ENCODE data around the gene ARFGEF2. TPM values are rescaled to one million over a fixed set of nuclear protein-coding genes. Genes with fewer than 3 reads are reported as not detected.

ARFGEF2 gene
- total RNA-seq, 1 donor from 2014 or later = 18.3 TPM

DNA sequence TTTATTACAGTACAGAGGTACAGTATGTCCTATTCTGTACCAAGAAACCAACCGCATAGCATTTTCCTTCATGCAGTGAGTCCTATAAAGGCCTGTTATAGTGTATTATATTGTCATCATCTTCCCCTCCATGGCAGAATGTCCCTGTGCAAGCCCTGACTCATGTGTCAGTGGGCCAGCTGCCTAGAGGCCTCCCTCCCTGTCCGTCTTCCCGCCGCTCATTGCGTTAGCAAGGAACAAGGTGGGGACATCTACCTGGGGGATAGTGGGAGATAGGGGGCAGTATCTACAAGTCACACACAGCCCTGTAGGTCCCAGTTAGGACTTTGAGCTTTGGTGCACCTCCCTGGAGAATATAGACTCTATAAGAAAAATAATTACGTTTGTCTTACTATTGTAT, 27.1 kb downstream of the ARFGEF2 start:
- Histone ChIP-seq H3K9ac (ENCODE audit: low read depth in 1 of 3, low read length in 3 of 3) (no peak overlapping the region), H3K4me3 (ENCODE audit: low read length in 3 of 3) (no peak overlapping the region), H3K36me3 (ENCODE audit: control insufficient read depth in 3 of 3, insufficient read depth in 3 of 3, low read length in 3 of 3) (peaks cover 27 to 56% (median 56%) of the 10 kb centered on the region in 3 donors), H3K27ac (ENCODE audit: low read depth, low read length) (no peak overlapping the region), H3K4me1 (ENCODE audit: control insufficient read depth in 3 of 3, insufficient read depth in 3 of 3, low read length in 3 of 3) (peaks cover 0 to 6% (median 4%) of the 10 kb centered on the region in 3 donors), H3K9me3 (ENCODE audit: control insufficient read depth in 3 of 3, low read length in 3 of 3) (no peaks in the 10 kb centered on the region), H3K27me3 (ENCODE audit: control insufficient read depth in 3 of 3, insufficient read depth in 3 of 3, low read length in 3 of 3) (no peaks in the 10 kb centered on the region)

GRCh38 chr20:48949304-48950170, 28.0 kb downstream of the ARFGEF2 start:
- no peak overlapping the region for H3K27ac ChIP-seq (ENCODE audit: low read depth, low read length)
- peaks cover 32 to 58% (median 56%) of the 10 kb centered on the region in 3 donors for H3K36me3 ChIP-seq (ENCODE audit: control insufficient read depth in 3 of 3, insufficient read depth in 3 of 3, low read length in 3 of 3)
- no peak overlapping the region for H3K9ac ChIP-seq (ENCODE audit: low read depth in 1 of 3, low read length in 3 of 3)
- peaks cover 0 to 6% (median 4%) of the 10 kb centered on the region in 3 donors for H3K4me1 ChIP-seq (ENCODE audit: control insufficient read depth in 3 of 3, insufficient read depth in 3 of 3, low read length in 3 of 3)
- H3K4me3 ChIP-seq (ENCODE audit: low read length in 3 of 3) = no peak overlapping the region
- no peaks in the 10 kb centered on the region for H3K9me3 ChIP-seq (ENCODE audit: control insufficient read depth in 3 of 3, low read length in 3 of 3)
- no peaks in the 10 kb centered on the region for H3K27me3 ChIP-seq (ENCODE audit: control insufficient read depth in 3 of 3, insufficient read depth in 3 of 3, low read length in 3 of 3)

GRCh38 chr20:48951041-48951440, 29.5 kb downstream of the ARFGEF2 start:
- Histone ChIP-seq H3K4me1 (ENCODE audit: control insufficient read depth in 3 of 3, insufficient read depth in 3 of 3, low read length in 3 of 3) (peaks cover 0 to 1% (median 1%) of the 10 kb centered on the region in 3 donors), H3K9ac (ENCODE audit: low read depth in 1 of 3, low read length in 3 of 3) (no peak overlapping the region), H3K4me3 (ENCODE audit: low read length in 3 of 3) (no peak overlapping the region), H3K27me3 (ENCODE audit: control insufficient read depth in 3 of 3, insufficient read depth in 3 of 3, low read length in 3 of 3) (no peaks in the 10 kb centered on the region), H3K9me3 (ENCODE audit: control insufficient read depth in 3 of 3, low read length in 3 of 3) (no peaks in the 10 kb centered on the region), H3K27ac (ENCODE audit: low read depth, low read length) (no peak overlapping the region), H3K36me3 (ENCODE audit: control insufficient read depth in 3 of 3, insufficient read depth in 3 of 3, low read length in 3 of 3) (peaks cover 41 to 63% (median 62%) of the 10 kb centered on the region in 3 donors)

GRCh38 chr20:48951646-48952045, 30.1 kb downstream of the ARFGEF2 start:
- no peaks in the 10 kb centered on the region for H3K27me3 ChIP-seq (ENCODE audit: control insufficient read depth in 3 of 3, insufficient read depth in 3 of 3, low read length in 3 of 3)
- H3K4me1 ChIP-seq (ENCODE audit: control insufficient read depth in 3 of 3, insufficient read depth in 3 of 3, low read length in 3 of 3) = no peaks in the 10 kb centered on the region
- H3K9ac ChIP-seq (ENCODE audit: low read depth in 1 of 3, low read length in 3 of 3) = peak overlapping the region in 1 of 3 donors; percentile 37
- no peaks in the 10 kb centered on the region for H3K9me3 ChIP-seq (ENCODE audit: control insufficient read depth in 3 of 3, low read length in 3 of 3)
- no peak overlapping the region for H3K27ac ChIP-seq (ENCODE audit: low read depth, low read length)
- H3K36me3 ChIP-seq (ENCODE audit: control insufficient read depth in 3 of 3, insufficient read depth in 3 of 3, low read length in 3 of 3) = peaks cover 41 to 66% (median 64%) of the 10 kb centered on the region in 3 donors
- no peak overlapping the region for H3K4me3 ChIP-seq (ENCODE audit: low read length in 3 of 3)

DNA sequence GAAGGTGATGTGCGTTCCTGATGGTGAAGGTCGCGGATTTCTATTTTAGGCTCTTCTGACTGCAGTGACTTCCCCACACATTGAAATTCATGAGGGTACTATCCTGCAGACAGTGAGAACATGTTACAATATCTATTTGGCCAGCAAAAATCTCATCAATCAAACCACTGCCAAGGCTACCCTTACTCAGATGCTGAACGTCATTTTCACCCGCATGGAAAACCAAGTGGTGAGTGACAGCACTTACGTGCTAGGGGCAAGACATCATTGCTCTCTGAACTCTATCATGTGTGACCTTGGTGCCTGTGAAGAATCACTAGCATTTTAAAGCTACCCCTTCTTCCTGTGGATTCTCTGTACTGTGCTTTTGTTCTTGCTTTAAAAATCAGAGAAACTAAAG, 31.1 kb downstream of the ARFGEF2 start:
- H3K36me3 ChIP-seq (ENCODE audit: control insufficient read depth in 3 of 3, insufficient read depth in 3 of 3, low read length in 3 of 3) = peaks cover 45 to 74% (median 74%) of the 10 kb centered on the region in 3 donors
- no peak overlapping the region for H3K27ac ChIP-seq (ENCODE audit: low read depth, low read length)
- no peaks in the 10 kb centered on the region for H3K4me1 ChIP-seq (ENCODE audit: control insufficient read depth in 3 of 3, insufficient read depth in 3 of 3, low read length in 3 of 3)

GRCh38 chr20:48953653-48954052, 32.1 kb downstream of the ARFGEF2 start:
- H3K4me1 ChIP-seq (ENCODE audit: control insufficient read depth in 3 of 3, insufficient read depth in 3 of 3, low read length in 3 of 3) = no peaks in the 10 kb centered on the region
- no peak overlapping the region for H3K4me3 ChIP-seq (ENCODE audit: low read length in 3 of 3)
- H3K27ac ChIP-seq (ENCODE audit: low read depth, low read length) = no peak overlapping the region
- no peaks in the 10 kb centered on the region for H3K27me3 ChIP-seq (ENCODE audit: control insufficient read depth in 3 of 3, insufficient read depth in 3 of 3, low read length in 3 of 3)
- H3K9ac ChIP-seq (ENCODE audit: low read depth in 1 of 3, low read length in 3 of 3) = no peak overlapping the region
- H3K9me3 ChIP-seq (ENCODE audit: control insufficient read depth in 3 of 3, low read length in 3 of 3) = no peaks in the 10 kb centered on the region
- peaks cover 49 to 76% (median 75%) of the 10 kb centered on the region in 3 donors for H3K36me3 ChIP-seq (ENCODE audit: control insufficient read depth in 3 of 3, insufficient read depth in 3 of 3, low read length in 3 of 3)

More for the DNA sequence above, 31.1 kb downstream of the ARFGEF2 start:
- no peaks in the 10 kb centered on the region for H3K9me3 ChIP-seq (ENCODE audit: control insufficient read depth in 3 of 3, low read length in 3 of 3)
- H3K4me3 ChIP-seq (ENCODE audit: low read length in 3 of 3) = no peak overlapping the region
- H3K9ac ChIP-seq (ENCODE audit: low read depth in 1 of 3, low read length in 3 of 3) = no peak overlapping the region
- H3K27me3 ChIP-seq (ENCODE audit: control insufficient read depth in 3 of 3, insufficient read depth in 3 of 3, low read length in 3 of 3) = no peaks in the 10 kb centered on the region

DNA sequence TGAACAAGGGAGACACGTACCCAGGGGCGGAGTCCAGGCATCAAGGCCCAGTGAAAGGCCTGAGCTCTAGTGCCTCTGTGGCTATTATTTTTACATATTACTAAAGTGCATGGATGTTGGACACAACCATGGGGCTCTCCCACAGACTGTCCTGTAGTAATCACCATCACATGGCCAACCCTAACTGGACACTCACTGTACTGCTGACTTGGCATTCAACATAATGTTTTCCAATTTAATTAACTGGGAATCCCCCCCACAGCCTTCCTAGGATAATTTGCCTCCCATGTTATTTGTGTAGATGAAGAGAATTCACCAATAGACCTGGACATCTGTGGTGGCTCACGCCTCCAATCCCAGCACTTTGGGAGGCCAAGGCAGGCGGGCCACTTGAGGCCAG, 34.5 kb downstream of the ARFGEF2 start:
- Histone ChIP-seq H3K9me3 (ENCODE audit: control insufficient read depth in 3 of 3, low read length in 3 of 3) (no peaks in the 10 kb centered on the region), H3K4me3 (ENCODE audit: low read length in 3 of 3) (no peak overlapping the region), H3K4me1 (ENCODE audit: control insufficient read depth in 3 of 3, insufficient read depth in 3 of 3, low read length in 3 of 3) (no peaks in the 10 kb centered on the region), H3K27me3 (ENCODE audit: control insufficient read depth in 3 of 3, insufficient read depth in 3 of 3, low read length in 3 of 3) (no peaks in the 10 kb centered on the region), H3K27ac (ENCODE audit: low read depth, low read length) (no peak overlapping the region), H3K9ac (ENCODE audit: low read depth in 1 of 3, low read length in 3 of 3) (no peak overlapping the region), H3K36me3 (ENCODE audit: control insufficient read depth in 3 of 3, insufficient read depth in 3 of 3, low read length in 3 of 3) (peaks cover 42 to 69% (median 62%) of the 10 kb centered on the region in 3 donors)

DNA sequence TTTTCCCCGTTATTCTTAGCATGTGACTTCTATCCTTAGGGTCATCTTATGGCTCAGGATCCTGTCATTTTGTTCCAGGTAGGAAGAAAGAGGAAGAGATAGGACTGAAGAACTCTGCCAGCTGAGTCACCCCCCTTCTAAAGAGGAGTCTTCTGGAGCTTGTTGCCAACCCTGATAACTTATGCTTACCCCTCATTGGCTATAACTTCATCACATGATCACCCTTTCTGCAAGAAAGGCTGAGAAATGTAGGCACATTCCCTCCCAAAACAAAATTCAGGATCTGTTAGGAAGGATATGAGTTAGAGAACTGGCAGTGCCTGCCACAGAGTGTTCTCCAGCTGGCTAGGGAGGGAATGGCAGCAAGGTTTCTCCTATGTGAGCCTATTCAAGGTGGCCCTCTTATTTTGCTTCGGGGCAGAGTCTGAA, 35.6 kb downstream of the ARFGEF2 start:
- H3K9ac ChIP-seq (ENCODE audit: low read depth in 1 of 3, low read length in 3 of 3) = peak overlapping the region in 1 of 3 donors; percentile 7
- H3K36me3 ChIP-seq (ENCODE audit: control insufficient read depth in 3 of 3, insufficient read depth in 3 of 3, low read length in 3 of 3) = peaks cover 39 to 62% (median 60%) of the 10 kb centered on the region in 3 donors
- H3K9me3 ChIP-seq (ENCODE audit: control insufficient read depth in 3 of 3, low read length in 3 of 3) = no peaks in the 10 kb centered on the region
- H3K4me1 ChIP-seq (ENCODE audit: control insufficient read depth in 3 of 3, insufficient read depth in 3 of 3, low read length in 3 of 3) = no peaks in the 10 kb centered on the region
- no peak overlapping the region for H3K4me3 ChIP-seq (ENCODE audit: low read length in 3 of 3)
- H3K27me3 ChIP-seq (ENCODE audit: control insufficient read depth in 3 of 3, insufficient read depth in 3 of 3, low read length in 3 of 3) = no peaks in the 10 kb centered on the region
- H3K27ac ChIP-seq (ENCODE audit: low read depth, low read length) = no peak overlapping the region

GRCh38 chr20:48957533-48957932, 36.0 kb downstream of the ARFGEF2 start:
- Histone ChIP-seq H3K27me3 (ENCODE audit: control insufficient read depth in 3 of 3, insufficient read depth in 3 of 3, low read length in 3 of 3) (no peaks in the 10 kb centered on the region), H3K27ac (ENCODE audit: low read depth, low read length) (no peak overlapping the region), H3K9ac (ENCODE audit: low read depth in 1 of 3, low read length in 3 of 3) (no peak overlapping the region), H3K36me3 (ENCODE audit: control insufficient read depth in 3 of 3, insufficient read depth in 3 of 3, low read length in 3 of 3) (peaks cover 39 to 59% (median 59%) of the 10 kb centered on the region in 3 donors), H3K4me1 (ENCODE audit: control insufficient read depth in 3 of 3, insufficient read depth in 3 of 3, low read length in 3 of 3) (no peaks in the 10 kb centered on the region), H3K4me3 (ENCODE audit: low read length in 3 of 3) (no peak overlapping the region), H3K9me3 (ENCODE audit: control insufficient read depth in 3 of 3, low read length in 3 of 3) (no peaks in the 10 kb centered on the region)

GRCh38 chr20:48958743-48959142, 37.2 kb downstream of the ARFGEF2 start:
- Histone ChIP-seq H3K27ac (ENCODE audit: low read depth, low read length) (no peak overlapping the region), H3K27me3 (ENCODE audit: control insufficient read depth in 3 of 3, insufficient read depth in 3 of 3, low read length in 3 of 3) (no peaks in the 10 kb centered on the region), H3K36me3 (ENCODE audit: control insufficient read depth in 3 of 3, insufficient read depth in 3 of 3, low read length in 3 of 3) (peaks cover 34 to 57% (median 53%) of the 10 kb centered on the region in 3 donors), H3K9me3 (ENCODE audit: control insufficient read depth in 3 of 3, low read length in 3 of 3) (no peaks in the 10 kb centered on the region), H3K4me3 (ENCODE audit: low read length in 3 of 3) (no peak overlapping the region), H3K4me1 (ENCODE audit: control insufficient read depth in 3 of 3, insufficient read depth in 3 of 3, low read length in 3 of 3) (no peaks in the 10 kb centered on the region), H3K9ac (ENCODE audit: low read depth in 1 of 3, low read length in 3 of 3) (no peak overlapping the region)
